ENCODE data around the gene SEC23IP.
A peak's percentile ranks its signal among the peaks of the same experiment; 100 is the strongest.

The SEC23IP gene

GRCh38 chr10:119928411-119928810 lies 35.9 kb downstream of the SEC23IP start:
- H3K4me3 ChIP-seq (ENCODE audit: low read depth, low read length), result no peak overlapping the region
- no peak for DNase-seq (ENCODE audit: low read depth)
- no peak for TF ChIP-seq CTCF (IDR thresholded peaks at IDR 0.05; ENCODE audit: low read depth, low read length, missing control alignments)

DNA sequence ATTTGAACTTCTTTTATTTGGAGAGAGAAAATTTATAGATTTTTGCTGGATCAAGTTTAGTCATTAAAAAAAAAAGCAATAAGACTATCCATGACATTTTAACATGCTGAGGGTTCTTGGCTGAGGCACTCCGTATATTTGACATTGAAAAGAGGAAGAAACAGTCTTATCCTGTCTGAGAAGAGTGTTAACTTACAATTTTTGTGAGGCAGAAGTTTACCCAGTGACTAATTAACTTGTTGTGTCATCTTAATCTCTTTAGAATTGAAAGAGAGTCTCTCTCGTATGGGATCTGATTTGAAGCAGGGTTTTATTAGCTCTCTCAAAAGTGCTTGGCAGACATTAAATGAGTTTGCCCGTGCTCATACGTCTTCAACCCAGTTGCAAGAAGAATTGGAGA lies 39.3 kb downstream of the SEC23IP start:
- no peak for TF ChIP-seq CTCF (IDR thresholded peaks at IDR 0.05; ENCODE audit: low read depth, low read length, missing control alignments)
- H3K4me3 ChIP-seq (ENCODE audit: low read depth, low read length), result no peak overlapping the region
- DNase-seq (ENCODE audit: low read depth), result no peak

- H3K4me3 ChIP-seq (ENCODE audit: low read depth, low read length), result no peak overlapping the region
- DNase-seq (ENCODE audit: low read depth), result no peak
- no peak for TF ChIP-seq CTCF (IDR thresholded peaks at IDR 0.05; ENCODE audit: low read depth, low read length, missing control alignments)
Measured at GRCh38 chr10:119932631-119933030, 40.1 kb downstream of the SEC23IP start.

- peak; percentile 17 for TF ChIP-seq CTCF (IDR thresholded peaks at IDR 0.05; ENCODE audit: low read depth, low read length, missing control alignments)
- DNase-seq (ENCODE audit: low read depth), result no peak
- no peak overlapping the region for H3K4me3 ChIP-seq (ENCODE audit: low read depth, low read length)
Measured at GRCh38 chr10:119933179-119933578, 40.6 kb downstream of the SEC23IP start.

DNA sequence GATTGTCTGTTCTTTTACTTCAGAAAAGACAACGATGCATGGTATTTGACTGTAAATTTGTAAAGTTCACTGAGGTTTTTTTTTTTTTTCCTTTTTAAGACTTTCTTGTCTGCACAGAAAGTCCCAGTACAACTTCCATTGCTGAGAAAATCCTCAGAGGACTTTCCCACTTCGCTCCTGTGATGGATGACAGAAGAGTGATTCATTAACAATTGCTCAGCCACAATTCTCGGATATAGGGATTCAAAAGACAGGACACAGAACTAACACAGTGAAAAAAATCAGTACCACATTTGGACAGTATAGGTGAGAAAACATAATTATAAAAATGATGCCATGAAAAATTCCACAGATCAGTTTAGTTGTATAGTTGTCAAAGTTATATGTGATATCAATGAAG lies 48.0 kb downstream of the SEC23IP start:
- TF ChIP-seq CTCF (IDR thresholded peaks at IDR 0.05; ENCODE audit: low read depth, low read length, missing control alignments), result no peak
- DNase-seq (ENCODE audit: low read depth), result no peak

DNA sequence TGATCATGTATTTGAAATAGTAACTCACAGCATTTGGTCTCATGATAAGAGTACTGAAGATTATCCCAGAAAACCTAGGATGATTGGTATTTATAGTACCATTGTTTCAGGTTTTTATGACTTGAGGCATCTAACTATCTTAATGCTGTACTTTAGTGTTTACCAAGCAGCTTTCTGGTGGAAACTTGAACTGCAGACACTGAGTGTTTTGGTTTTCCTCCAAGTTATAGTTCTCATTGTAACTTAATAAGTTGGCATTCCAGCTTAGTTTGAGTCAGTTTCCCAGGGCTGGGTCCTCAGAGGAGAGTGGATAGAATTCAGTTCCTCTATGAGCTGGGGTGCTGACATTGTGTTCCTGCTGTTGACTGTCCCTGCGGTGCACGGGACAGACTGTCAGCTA lies 50.4 kb downstream of the SEC23IP start:
- no peak for DNase-seq (ENCODE audit: low read depth)
- no peak overlapping the region for H3K4me3 ChIP-seq (ENCODE audit: low read depth, low read length)
- no peak for TF ChIP-seq CTCF (IDR thresholded peaks at IDR 0.05; ENCODE audit: low read depth, low read length, missing control alignments)

More for the DNA sequence above, 48.0 kb downstream of the SEC23IP start:
- no peak overlapping the region for H3K4me3 ChIP-seq (ENCODE audit: low read depth, low read length)

- H3K4me3 ChIP-seq (ENCODE audit: low read depth, low read length), result no peak overlapping the region
- TF ChIP-seq CTCF (IDR thresholded peaks at IDR 0.05; ENCODE audit: low read depth, low read length, missing control alignments), result no peak
- no peak for DNase-seq (ENCODE audit: low read depth)
Measured at GRCh38 chr10:119945805-119946204, 53.3 kb downstream of the SEC23IP start.

Measured in GM12864 (cell line).